Posterior cingulate gyrus (tissue), 11 donors: ENCODE results near the gene CACNA1B.
"Not testable (repeated sequence)": the region's sequence is repeated elsewhere in the genome, so short reads cannot be mapped to it uniquely, and the experiment has no call there.

ENCODE experiments used
- DNase-seq, 10 donors: peaks; one replicate each; pipeline versions ENCODE4 v3.0.0 to v3.0.0-alpha.2; 2020 to 2021; ENCODE audit warnings: mixed read lengths in 3 of 10
- intact Hi-C: fragments of 100-400 bp; cut with DNase I; formaldehyde crosslinking; loops from one replicate; pipeline ENCODE4 v1.15.1; 2023

CACNA1B gene

DNA sequence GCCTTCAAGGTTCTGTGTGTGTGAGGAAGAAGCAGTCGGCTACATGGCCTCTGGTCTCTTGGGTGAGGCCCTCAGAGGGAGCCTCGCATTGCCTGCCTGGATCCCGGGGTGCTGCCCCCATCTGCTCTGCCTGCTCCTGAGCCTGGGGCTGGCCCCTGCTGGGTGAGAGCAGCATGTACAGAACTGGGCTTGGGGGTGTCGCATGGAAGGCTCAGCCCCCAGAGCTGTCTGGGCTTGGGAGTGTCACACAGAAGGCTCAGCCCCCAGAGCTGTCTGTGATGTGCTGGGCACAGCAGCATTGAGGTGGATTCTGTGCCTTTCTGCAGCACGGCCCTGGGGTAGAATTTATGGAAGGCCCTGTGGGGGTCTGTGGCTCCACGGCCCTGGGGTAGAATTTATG lies 6.4 kb downstream of the CACNA1B start:
- peak in 3 of 10 donors; percentile 43 to 59 (median 55) for DNase-seq
- intact Hi-C loops: not testable (repeated sequence)

GRCh38 chr9:137884547-137884946 lies 7.0 kb downstream of the CACNA1B start:
- DNase-seq: peak in 3 of 10 donors; percentile 69 to 83 (median 78)
- intact Hi-C loops: not testable (repeated sequence)

DNA sequence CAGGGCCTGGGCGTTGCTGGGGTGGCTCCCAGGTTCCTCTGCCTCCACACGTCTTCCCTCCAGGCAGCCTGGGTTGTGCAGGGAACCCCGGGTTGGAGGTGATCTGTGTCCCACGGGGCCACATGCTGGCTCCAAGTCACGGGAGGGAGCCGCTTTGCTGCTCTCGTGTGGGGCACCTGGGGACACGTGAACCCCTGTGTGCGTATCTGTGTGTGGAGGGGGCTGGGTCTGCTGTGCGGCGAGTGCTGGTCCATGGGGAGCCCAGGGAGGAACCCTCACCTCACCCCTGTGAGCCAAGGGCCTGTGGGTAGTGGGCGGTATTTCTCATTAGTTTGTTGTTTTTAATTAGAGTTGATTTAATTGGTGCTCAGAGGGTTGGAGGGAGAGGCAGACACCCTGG lies 7.5 kb downstream of the CACNA1B start:
- peak in 3 of 10 donors; percentile 47 to 61 (median 53) for DNase-seq
- intact Hi-C loops: not testable (repeated sequence)

GRCh38 chr9:137888621-137889020 lies 11.0 kb downstream of the CACNA1B start:
- peak in 3 of 10 donors; percentile 35 to 67 (median 49) for DNase-seq
- intact Hi-C loops: not testable (repeated sequence)

GRCh38 chr9:137889966-137890365 lies 12.4 kb downstream of the CACNA1B start:
- DNase-seq: peak in 3 of 10 donors; percentile 59 to 79 (median 75)
- intact Hi-C loops: not testable (repeated sequence)

- DNase-seq: peak in 3 of 10 donors; percentile 62 to 74 (median 65)
- intact Hi-C loops: not testable (repeated sequence)
These were observed 13.4 kb downstream of the CACNA1B start for GRCh38 chr9:137890768-137891587.

GRCh38 chr9:137891588-137892423 lies 14.2 kb downstream of the CACNA1B start:
- intact Hi-C loops: no loop called here
- peak in 3 of 10 donors; percentile 65 to 80 (median 67) for DNase-seq

- peak in 6 of 10 donors; percentile 55 to 91 (median 76) for DNase-seq
- intact Hi-C loops: no loop called here
These were observed 15.0 kb downstream of the CACNA1B start for GRCh38 chr9:137892424-137893191.

GRCh38 chr9:137893670-137894069 lies 16.1 kb downstream of the CACNA1B start:
- DNase-seq: peak in 3 of 10 donors; percentile 34 to 56 (median 40)
- intact Hi-C loops: no loop called here

DNA sequence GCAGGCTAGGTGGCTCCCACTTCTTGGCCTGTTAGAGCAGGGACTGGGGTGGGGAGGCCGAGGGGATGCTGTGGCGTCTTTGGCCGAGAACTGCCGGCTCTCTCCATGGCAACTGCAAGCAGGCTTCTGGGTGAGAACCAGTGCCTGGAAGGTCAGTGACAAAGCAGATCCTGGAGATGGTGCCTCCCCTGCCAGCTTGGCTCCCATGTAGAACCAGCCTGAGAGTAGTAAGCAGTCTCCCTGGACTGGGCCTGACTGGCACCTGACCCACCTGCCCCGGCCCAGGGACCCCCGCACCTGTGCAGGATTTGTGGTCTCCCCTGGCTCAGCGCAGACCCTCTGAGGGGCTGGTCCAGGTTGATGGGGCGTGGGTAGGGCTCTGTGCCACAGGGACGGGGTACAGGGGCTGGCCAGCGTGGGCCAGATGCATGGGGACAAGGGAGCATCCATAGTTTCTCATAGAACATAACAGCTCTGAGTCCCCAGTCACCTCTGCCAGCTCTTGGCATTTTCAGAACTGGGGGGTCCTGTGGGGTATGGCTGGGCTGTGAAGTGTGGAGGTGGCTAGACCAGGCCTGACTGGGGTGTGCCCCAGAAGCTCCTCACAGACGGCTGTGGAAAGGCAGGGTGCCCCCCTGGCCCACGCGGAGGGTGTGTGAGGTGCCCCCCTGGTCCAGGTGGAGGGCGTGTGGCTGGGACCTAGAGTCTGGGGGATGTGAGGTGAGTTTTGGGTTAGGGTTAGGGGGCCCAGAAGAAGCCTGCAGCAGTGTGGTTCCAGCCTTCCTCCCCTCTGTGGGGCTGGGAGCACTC lies 22.2 kb downstream of the CACNA1B start:
- intact Hi-C loops: no loop called here
- peak in 4 of 10 donors; percentile 9 to 72 (median 68) for DNase-seq

GRCh38 chr9:137900584-137901310 lies 23.2 kb downstream of the CACNA1B start:
- intact Hi-C loops: no loop called here

GRCh38 chr9:137902646-137903045 lies 25.1 kb downstream of the CACNA1B start:
- DNase-seq: peak in 2 of 10 donors; percentile 76 to 82

More at GRCh38 chr9:137900584-137901310, 23.2 kb downstream of the CACNA1B start:
- DNase-seq: peak in 2 of 10 donors; percentile 22 to 34

DNA sequence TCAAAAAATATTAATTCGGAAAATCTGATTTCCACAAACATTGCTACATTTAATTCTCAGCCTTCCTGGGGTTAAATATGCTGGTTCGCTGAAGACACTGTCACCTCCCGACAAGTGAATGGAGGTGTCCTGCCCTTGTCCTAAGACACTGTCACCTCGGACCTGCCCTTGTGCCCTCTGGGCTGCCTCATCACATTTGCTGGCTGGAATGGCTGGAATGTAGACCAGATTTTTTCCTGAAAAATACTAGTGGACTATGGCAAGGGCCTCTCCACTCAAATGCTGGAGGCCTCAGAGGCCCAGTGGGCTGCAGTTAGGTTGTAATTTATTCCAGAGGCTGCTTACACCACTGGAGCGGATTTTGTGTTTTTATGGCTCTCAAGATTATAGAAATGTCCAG lies 28.2 kb downstream of the CACNA1B start:
- intact Hi-C loops: no loop called here
- DNase-seq: no peak

More at GRCh38 chr9:137902646-137903045, 25.1 kb downstream of the CACNA1B start:
- intact Hi-C loops: no loop called here

DNA sequence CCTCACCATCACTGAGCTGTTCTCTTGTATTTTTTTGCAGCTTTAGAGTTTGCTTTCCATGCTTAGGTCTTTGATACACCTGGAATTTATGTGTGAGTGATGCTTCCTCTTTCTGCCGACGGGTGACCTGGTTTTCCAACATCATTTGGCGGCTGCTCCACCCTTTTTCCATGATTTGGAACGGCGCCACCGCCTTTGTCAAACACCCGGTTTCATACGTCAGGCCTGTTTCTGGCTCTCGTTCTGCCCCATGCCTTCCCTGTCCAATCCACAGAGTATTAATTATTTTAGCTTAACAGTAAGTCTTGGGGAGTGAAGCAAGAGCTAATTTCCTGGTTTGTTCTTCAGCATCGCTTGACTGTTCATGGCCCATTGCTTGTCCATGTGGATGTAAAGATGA lies 30.2 kb downstream of the CACNA1B start:
- intact Hi-C loops: no loop called here
- no peak for DNase-seq

DNA sequence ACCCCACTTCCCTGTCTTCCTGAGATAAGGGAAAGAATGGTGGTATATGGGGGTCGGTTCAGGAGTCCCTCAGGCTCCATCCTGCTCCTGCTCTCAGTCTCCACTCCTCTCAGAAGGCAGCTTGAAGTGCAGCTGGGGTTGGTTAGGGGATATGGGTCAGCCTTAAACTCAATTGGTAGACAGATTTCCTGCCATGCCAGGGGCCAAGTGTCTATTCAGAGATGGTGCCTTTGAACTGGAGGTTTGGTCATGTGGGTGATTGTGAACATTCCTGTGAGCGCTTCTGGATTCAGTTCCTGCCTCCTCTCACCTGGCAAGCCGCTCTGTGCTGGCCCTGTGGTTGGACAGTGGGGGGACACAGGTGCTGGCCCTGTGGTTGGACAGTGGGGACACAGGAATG lies 35.1 kb downstream of the CACNA1B start:
- intact Hi-C loops: no loop called here
- no peak for DNase-seq

GRCh38 chr9:137913132-137913531 lies 35.5 kb downstream of the CACNA1B start:
- intact Hi-C loops: no loop called here

DNA sequence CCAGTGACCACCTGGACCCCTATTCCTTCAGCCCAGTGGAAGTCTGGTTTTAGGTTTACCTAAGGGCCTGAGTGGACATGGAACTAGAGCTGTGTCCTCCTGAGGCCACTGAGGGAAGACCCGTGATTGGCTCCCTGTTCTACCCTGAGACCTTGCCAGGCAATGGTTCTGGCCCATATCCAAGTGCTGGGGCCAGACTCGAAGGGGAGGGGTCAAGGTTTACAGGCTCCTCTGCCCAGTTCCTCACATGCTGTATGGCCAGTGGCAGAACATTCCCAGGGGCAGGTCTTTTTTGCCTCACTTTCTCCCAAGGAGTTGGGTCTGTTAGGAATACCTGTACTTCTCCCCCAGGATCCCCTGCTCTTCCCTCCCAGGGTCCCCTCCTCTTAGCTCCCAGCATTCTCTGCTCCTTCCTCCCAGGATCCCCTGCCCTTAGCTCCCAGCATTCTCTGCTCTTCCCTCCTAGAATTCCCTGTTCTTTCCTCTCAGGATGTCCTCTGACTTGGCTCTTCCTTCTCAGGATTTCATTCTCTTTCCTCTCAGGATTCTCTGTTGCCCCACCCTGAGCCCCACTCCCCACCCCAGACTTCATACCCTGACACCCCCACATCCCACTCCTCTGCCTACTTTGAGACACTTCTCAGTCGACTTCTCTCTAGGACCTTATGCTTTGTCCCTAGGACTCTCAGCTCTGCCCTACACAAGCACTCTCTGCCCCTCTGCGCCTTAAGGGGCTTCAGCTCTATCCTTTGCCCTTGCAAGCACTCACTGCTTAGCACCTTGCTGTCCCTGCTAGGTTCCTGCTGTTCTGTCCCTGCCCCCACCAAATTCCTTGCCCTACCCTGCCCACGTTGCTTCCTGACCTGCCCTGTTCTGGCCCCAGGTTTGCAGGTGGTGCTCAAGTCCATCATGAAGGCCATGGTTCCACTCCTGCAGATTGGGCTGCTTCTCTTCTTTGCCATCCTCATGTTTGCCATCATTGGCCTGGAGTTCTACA lies 36.5 kb downstream of the CACNA1B start:
- intact Hi-C loops: no loop called here
- no peak for DNase-seq

More at GRCh38 chr9:137913132-137913531, 35.5 kb downstream of the CACNA1B start:
- DNase-seq: no peak
